ENCODE measurements around the gene MRPL14.

DNA sequence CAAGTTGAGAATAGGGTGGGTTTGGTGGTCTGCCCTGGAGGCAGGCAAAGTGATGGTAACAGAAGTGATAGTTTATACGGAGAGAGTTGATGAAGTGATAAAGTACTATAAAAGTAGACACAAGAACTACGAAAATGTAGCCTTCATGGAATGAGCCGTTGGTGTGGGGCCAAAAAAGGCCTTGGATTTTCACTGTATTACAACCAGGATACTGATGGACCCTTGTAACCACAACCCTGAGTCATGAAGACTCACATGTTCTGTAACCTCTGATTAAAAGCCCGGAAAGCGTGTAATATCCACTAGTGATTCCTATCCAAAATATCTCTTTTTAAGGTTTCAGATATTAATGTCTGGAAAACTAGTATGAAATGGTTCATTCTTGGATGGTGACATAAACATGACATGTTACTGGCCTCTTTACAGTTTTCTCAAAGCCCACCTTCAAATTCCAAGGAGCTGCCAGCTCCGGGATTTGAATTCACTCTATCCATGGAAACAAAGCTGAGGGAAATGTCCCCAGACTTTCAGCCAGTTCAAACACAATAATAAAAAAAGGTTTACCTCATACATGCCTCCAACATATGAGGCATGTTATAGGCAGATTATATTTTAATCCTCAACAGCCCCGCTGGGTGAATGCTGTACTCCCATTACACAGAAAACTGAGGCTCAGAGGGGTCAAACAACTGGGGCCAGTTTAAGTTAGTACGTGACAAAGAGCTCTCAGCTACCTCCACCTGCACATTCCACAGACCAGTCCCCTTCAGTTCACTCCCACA lies 55.4 kb downstream of the MRPL14 start:
- TF ChIP-seq ARNTL (CRISPR knock-in tag; IDR thresholded peaks at IDR 0.05; ENCODE audit: borderline replicate concordance, low read depth) (no peak), PPARA (CRISPR knock-in tag; IDR thresholded peaks at IDR 0.05; ENCODE audit: borderline replicate concordance) (no peak), ZFP3 (CRISPR knock-in tag; IDR thresholded peaks at IDR 0.05) (no peak), GLIS3 (CRISPR knock-in tag; IDR thresholded peaks at IDR 0.05) (no peak), RARB (CRISPR knock-in tag; IDR thresholded peaks at IDR 0.05) (no peak), TCF4 (CRISPR knock-in tag; IDR thresholded peaks at IDR 0.05; ENCODE audit: borderline replicate concordance) (no peak), CSDC2 (CRISPR knock-in tag; IDR thresholded peaks at IDR 0.05) (no peak), ZFP30 (CRISPR knock-in tag; IDR thresholded peaks at IDR 0.05) (no peak), ISL1 (CRISPR knock-in tag; IDR thresholded peaks at IDR 0.05) (no peak), CREB5 (CRISPR knock-in tag; IDR thresholded peaks at IDR 0.05; ENCODE audit: low read depth) (no peak), PATZ1 (CRISPR knock-in tag; IDR thresholded peaks at IDR 0.05; ENCODE audit: borderline replicate concordance) (no peak)
- TF ChIP-seq, protein P1, sequence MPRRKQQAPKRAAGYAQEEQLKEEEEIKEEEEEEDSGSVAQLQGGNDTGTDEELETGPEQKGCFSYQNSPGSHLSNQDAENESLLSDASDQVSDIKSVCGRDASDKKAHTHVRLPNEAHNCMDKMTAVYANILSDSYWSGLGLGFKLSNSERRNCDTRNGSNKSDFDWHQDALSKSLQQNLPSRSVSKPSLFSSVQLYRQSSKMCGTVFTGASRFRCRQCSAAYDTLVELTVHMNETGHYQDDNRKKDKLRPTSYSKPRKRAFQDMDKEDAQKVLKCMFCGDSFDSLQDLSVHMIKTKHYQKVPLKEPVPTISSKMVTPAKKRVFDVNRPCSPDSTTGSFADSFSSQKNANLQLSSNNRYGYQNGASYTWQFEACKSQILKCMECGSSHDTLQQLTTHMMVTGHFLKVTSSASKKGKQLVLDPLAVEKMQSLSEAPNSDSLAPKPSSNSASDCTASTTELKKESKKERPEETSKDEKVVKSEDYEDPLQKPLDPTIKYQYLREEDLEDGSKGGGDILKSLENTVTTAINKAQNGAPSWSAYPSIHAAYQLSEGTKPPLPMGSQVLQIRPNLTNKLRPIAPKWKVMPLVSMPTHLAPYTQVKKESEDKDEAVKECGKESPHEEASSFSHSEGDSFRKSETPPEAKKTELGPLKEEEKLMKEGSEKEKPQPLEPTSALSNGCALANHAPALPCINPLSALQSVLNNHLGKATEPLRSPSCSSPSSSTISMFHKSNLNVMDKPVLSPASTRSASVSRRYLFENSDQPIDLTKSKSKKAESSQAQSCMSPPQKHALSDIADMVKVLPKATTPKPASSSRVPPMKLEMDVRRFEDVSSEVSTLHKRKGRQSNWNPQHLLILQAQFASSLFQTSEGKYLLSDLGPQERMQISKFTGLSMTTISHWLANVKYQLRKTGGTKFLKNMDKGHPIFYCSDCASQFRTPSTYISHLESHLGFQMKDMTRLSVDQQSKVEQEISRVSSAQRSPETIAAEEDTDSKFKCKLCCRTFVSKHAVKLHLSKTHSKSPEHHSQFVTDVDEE (CRISPR knock-in tag; IDR thresholded peaks at IDR 0.05), result no peak
